Measurements from ENCODE around the gene TBC1D22A. TPM values are rescaled to one million over a fixed set of nuclear protein-coding genes. Genes with fewer than 3 reads are reported as not detected.

The TBC1D22A gene
- total and polyA plus RNA-seq, 10 of the 15 experiments (the other 5 are each of a cell fraction or from before 2014, with no cell fraction given), result 0.63 to 44.7 (median 27.4) TPM

GRCh38 chr22:46990937-46991550 is 228.6 kb downstream of the TBC1D22A start (continued):
- TF ChIP-seq RELB (IDR thresholded peaks at IDR 0.05; ENCODE audit: low read depth) (no peak), RFX5 (IDR thresholded peaks at IDR 0.05; ENCODE audit: low read depth, low read length) (no peak), MLLT1 (IDR thresholded peaks at IDR 0.05) (no peak), EED (IDR thresholded peaks at IDR 0.05; ENCODE audit: low read depth) (no peak), HCFC1 (IDR thresholded peaks at IDR 0.05; ENCODE audit: low read length) (no peak)

GRCh38 chr22:46991666-46992065 is 229.2 kb downstream of the TBC1D22A start:
- WGBS (ENCODE audit: insufficient coverage, insufficient replicate concordance, low lambda C conversion rate, missing lambda C conversion rate), result 94% methylated on average over 14 of the region's 14 CpGs
- intact Hi-C loops (cut with micrococcal nuclease; ENCODE audit: unreplicated experiment), result no loop called here
- Histone ChIP-seq H3K4me1 (ENCODE audit: control insufficient read depth, insufficient read depth, low read length) (no peaks in the 10 kb centered on the region), H3K4me3 (no peak overlapping the region), H3K9me3 (replicated peaks; ENCODE audit: control insufficient read depth, insufficient read depth, low read length) (no peaks in the 10 kb centered on the region), H3K9ac (ENCODE audit: control insufficient read depth, insufficient read depth, low read length) (no peak overlapping the region), H3K79me2 (ENCODE audit: control insufficient read depth, insufficient read depth, low read length) (no peaks in the 10 kb centered on the region), H3K27me3 (replicated peaks in 1 of 2; ENCODE audit: control insufficient read depth in 2 of 2, insufficient read depth in 2 of 2, low read length in 1 of 2) (no peaks in the 10 kb centered on the region), H4K20me1 (ENCODE audit: control insufficient read depth, insufficient read depth) (no peaks in the 10 kb centered on the region), H2AFZ (ENCODE audit: control insufficient read depth, low read depth, low read length) (no peak overlapping the region), H3K36me3 (ENCODE audit: control insufficient read depth in 2 of 2, insufficient read depth in 2 of 2, low read length in 1 of 2) (peaks cover 13 to 18% of the 10 kb centered on the region in 2 experiments), H3K4me2 (ENCODE audit: control insufficient read depth, insufficient read depth) (no peak overlapping the region), H3K27ac (ENCODE audit: control insufficient read depth, insufficient read depth) (no peak overlapping the region)
- ChIA-PET SMC1A (ENCODE audit: uncharacterized antibody, unreplicated experiment) (no interaction called here), CTCF (no interaction called here), RAD21 (ENCODE audit: unreplicated experiment) (no interaction called here), POLR2A (no interaction called here)
- ATAC-seq, result no peak
- no peak for DNase-seq (ENCODE audit: low read depth, low spot score)
- FAIRE-seq, result no peak
- no TSS peak for BruUV-seq (replicated peaks)
- in situ Hi-C loops (cut with MboI), result no loop called here
- no peak for TF ChIP-seq GABPA (IDR thresholded peaks at IDR 0.05; ENCODE audit: low read depth)
- no peak for TF ChIP-seq CHD2 (IDR thresholded peaks at IDR 0.05; ENCODE audit: borderline replicate concordance, low read depth, low read length)
- no peak for TF ChIP-seq ZNF384 (IDR thresholded peaks at IDR 0.05; ENCODE audit: borderline replicate concordance, low read depth, low read length)
- no peak for TF ChIP-seq NR2F1 (conservative IDR thresholded peaks at IDR 0.05)
- TF ChIP-seq PML (IDR thresholded peaks at IDR 0.05; ENCODE audit: low read length), result no peak
- no peak for TF ChIP-seq ASH2L (IDR thresholded peaks at IDR 0.05; ENCODE audit: borderline replicate concordance, low read depth)
- no peak for TF ChIP-seq CEBPZ (IDR thresholded peaks at IDR 0.05; ENCODE audit: low read depth, low read length)
- TF ChIP-seq IRF3 (IDR thresholded peaks at IDR 0.05), result no peak
- TF ChIP-seq HDGF (IDR thresholded peaks at IDR 0.05), result no peak

Measured in GM12878 (cell line).